Measurements from ENCODE around the gene CACNA2D4.
"Not testable (repeated sequence)": the region's sequence is repeated elsewhere in the genome, so short reads cannot be mapped to it uniquely, and the experiment has no call there.

The CACNA2D4 gene

GRCh38 chr12:1830401-1830845 is 88.0 kb downstream of the CACNA2D4 start:
- DNase-seq = no peak

GRCh38 chr12:1829306-1829900 is 89.0 kb downstream of the CACNA2D4 start:
- no peak for DNase-seq

- no peak for DNase-seq
Observed at GRCh38 chr12:1828856-1829255, 89.6 kb downstream of the CACNA2D4 start.

GRCh38 chr12:1827826-1828805 is 90.3 kb downstream of the CACNA2D4 start:
- DNase-seq = no peak

GRCh38 chr12:1826867-1827705 is 91.4 kb downstream of the CACNA2D4 start:
- no peak for DNase-seq

- DNase-seq = no peak
Observed at GRCh38 chr12:1826401-1826800, 92.1 kb downstream of the CACNA2D4 start.

- no peak for DNase-seq
Observed at GRCh38 chr12:1825382-1826102, 92.9 kb downstream of the CACNA2D4 start.

- DNase-seq = no peak
Observed at GRCh38 chr12:1823237-1823636, 95.2 kb downstream of the CACNA2D4 start.

- DNase-seq = no peak
Observed at GRCh38 chr12:1822699-1823098, 95.8 kb downstream of the CACNA2D4 start.

- DNase-seq = peak; percentile 86
Observed at GRCh38 chr12:1821805-1822204, 96.6 kb downstream of the CACNA2D4 start.

GRCh38 chr12:1820896-1821291 is 97.6 kb downstream of the CACNA2D4 start:
- no peak for DNase-seq

GRCh38 chr12:1820191-1820895 is 98.1 kb downstream of the CACNA2D4 start, which contains the start of gene LRTM2:
Gene LRTM2, plus strand, starts transcription at chr12:1820565. Its CDS starts 7,584 bp downstream, at chr12:1828149.
- DNase-seq = peak; percentile 33

GRCh38 chr12:1819571-1819970 is 98.9 kb downstream of the CACNA2D4 start:
- DNase-seq = no peak

GRCh38 chr12:1819050-1819449 is 99.4 kb downstream of the CACNA2D4 start:
- DNase-seq = no peak

GRCh38 chr12:1817928-1818327 is 100.5 kb downstream of the CACNA2D4 start:
- DNase-seq = not testable (repeated sequence)

- DNase-seq = no peak
Observed at GRCh38 chr12:1816730-1817348, 101.6 kb downstream of the CACNA2D4 start.

GRCh38 chr12:1815814-1816729 is 102.4 kb downstream of the CACNA2D4 start:
- no peak for DNase-seq

GRCh38 chr12:1815108-1815507 is 103.3 kb downstream of the CACNA2D4 start:
- no peak for DNase-seq

- no peak for DNase-seq
Observed at GRCh38 chr12:1814266-1814665, 104.2 kb downstream of the CACNA2D4 start.

Measured in NCI-H82 (cell line).